EL (cell line): ENCODE measurements around the gene NXNL1.
"Not testable (repeated sequence)": the region's sequence is repeated elsewhere in the genome, so short reads cannot be mapped to it uniquely, and the experiment has no call there.

Source experiments
- DNase-seq: peaks from one replicate; pipeline ENCODE4 v3.0.0-alpha.2; 2016

Gene NXNL1

GRCh38 chr19:17486545-17487240, 26.0 kb upstream of the NXNL1 start:
- no peak for DNase-seq

DNA sequence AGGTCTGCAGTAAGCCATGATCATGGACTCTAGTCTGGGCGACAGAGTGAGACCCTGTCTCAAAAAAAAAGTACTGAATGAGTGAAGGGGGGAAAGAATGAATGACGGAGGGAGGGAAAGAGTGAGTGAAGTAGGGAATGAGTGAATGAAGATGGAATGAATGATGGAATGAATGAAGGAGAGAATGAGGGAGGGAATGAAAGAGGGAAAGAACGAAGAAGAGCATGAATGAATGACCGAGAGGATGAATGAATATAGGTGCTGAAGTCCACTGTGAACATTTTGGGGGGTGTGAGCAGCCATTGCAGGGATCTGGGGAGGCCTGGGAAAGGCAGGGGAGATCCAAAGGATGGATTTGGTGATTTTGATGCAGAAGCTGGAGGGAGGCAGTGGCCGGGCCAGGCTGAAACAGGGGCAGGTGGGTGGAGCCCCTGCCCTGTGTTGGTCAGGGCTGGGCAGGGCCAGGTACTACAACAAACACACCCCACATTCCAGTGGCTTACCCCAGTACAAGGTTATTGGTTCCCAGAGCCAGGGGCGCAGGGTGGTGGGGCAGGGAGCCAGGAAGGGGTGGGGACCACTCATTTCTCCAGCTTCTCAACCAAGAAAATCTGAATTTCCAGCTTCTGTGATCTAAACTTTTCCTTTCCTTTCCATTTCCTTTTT, 23.9 kb upstream of the NXNL1 start:
- no peak for DNase-seq

GRCh38 chr19:17483605-17484002, 22.9 kb upstream of the NXNL1 start:
- no peak for DNase-seq

GRCh38 chr19:17482877-17483604, 22.3 kb upstream of the NXNL1 start:
- no peak for DNase-seq

GRCh38 chr19:17481986-17482385, 21.3 kb upstream of the NXNL1 start:
- DNase-seq: no peak

DNA sequence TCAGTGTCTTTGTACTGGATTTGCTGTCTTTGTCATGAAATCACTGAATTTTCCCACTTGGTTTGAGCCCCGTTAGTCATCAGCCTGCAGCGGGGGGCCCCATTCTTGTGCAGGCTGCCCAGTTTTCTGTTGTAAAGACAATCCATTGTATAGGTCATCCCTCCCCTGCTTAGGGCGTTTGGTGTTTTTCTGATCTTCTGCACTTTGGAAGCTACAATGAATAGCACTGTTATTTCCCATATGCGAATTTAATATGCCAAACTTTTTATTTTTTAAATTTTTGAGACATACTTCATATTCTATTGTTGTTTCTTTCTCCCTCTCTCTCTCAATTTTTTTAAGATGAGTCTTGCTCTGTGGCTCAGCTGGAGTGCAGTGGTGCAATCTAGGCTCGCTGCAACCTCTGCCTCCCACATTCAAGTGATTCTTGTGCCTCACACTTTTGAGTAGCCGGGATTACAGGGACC, 18.6 kb upstream of the NXNL1 start:
- peak; percentile 83 for DNase-seq

DNA sequence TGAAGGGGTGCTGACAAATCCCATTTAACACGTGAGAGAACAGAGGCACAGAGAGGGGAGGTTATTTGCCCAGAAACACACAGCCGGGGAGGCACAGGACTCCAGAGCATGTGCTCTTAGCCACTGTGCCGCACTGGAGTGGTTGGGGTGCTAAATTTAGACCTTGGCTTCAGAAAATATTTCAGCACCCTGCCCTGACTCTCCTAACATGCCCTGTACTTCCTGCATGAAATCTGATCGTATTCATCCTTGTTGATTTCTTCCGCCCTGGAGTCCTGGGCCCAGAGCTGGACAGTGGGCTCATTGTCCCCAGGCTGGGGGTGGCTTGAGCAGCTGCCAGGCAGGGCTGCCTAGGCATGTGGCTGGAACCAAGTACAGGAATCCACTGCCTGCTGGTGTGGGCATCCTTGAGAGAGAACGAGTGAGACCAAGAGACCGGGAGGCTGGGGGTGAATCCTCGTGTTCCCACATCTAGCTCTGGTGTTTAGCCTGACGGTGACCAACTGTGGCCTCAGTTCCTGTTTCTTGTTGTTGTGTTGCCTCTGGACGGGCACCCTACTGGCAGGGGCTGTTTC, 14.9 kb upstream of the NXNL1 start:
- peak; percentile 52 for DNase-seq

GRCh38 chr19:17475011-17475540, 14.3 kb upstream of the NXNL1 start:
- DNase-seq: not testable (repeated sequence)

- DNase-seq: peak; percentile 83
Observed at GRCh38 chr19:17473041-17473440, 12.3 kb upstream of the NXNL1 start.

DNA sequence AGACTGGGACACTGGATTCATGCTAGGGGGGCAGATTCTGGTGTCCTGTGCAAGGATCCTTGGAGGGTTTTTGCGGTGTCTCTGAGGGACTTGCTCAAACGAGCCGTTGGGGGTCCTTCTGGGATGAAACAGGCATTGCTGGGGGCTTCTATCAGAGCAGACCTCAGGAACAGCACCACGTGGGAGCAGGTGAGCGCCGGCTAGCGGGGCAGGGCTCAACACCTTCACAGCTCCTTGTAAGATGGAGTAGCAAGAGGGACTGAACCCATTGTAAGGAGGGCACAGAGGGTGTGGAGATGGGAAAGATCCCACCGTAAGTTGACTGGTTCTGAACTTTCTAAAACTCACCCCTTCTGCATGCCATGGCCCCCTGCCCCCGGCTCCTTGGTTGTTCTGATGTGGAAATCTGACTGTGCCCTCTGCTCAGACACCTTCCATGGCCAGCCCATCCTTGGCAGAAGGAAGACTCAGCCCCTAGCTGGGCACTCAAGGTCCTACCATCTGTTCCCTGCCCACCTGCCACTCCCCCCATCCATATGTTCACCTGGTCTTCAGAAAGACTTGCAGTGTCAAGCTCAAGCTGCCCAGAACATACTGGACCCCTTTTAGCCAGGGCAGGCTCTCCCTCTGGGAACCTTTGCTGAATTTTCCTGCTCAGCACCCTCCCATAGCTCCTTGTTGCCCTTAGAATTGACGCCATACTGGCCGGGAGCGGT, 10.8 kb upstream of the NXNL1 start:
- no peak for DNase-seq

DNA sequence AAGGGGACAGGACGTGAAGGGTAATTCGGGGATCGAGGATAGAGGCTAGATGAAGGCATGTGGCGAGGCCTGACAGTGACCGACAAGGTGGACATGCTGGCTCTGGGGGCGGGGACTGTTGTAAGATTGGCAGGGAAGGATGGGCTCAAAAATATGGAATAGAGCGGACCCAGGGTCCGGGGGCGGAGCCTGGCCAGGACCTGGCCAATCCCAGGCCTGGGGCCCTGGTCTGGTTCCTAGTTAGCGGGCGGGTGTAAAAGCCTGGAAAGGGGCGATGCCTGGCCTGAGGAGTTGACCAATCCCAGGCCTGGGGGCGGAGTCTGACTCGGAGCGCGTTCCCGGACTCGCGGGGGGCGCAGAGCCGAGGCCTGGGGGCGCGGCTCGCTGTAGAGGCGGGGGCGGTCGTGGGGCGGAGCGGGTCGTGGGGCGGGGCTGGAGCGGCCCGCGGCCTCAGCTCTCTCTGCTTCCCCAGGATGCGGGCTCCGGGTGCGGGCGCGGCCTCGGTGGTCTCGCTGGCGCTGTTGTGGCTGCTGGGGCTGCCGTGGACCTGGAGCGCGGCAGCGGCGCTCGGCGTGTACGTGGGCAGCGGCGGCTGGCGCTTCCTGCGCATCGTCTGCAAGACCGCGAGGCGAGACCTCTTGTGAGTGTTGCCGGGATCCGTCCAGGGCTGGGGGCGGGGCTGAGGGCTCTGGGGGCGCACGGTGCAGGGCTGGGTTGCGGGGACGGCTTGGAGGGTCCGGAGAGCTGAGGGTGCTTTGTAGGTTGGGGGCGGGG, 9.5 kb upstream of the NXNL1 start, which contains the start of gene SLC27A1:
Gene SLC27A1, plus strand, starts transcription at position 457 of the 774 bp plus-strand sequence. Its CDS starts 17 bp downstream, at position 474.
- DNase-seq: peak; percentile 100

DNA sequence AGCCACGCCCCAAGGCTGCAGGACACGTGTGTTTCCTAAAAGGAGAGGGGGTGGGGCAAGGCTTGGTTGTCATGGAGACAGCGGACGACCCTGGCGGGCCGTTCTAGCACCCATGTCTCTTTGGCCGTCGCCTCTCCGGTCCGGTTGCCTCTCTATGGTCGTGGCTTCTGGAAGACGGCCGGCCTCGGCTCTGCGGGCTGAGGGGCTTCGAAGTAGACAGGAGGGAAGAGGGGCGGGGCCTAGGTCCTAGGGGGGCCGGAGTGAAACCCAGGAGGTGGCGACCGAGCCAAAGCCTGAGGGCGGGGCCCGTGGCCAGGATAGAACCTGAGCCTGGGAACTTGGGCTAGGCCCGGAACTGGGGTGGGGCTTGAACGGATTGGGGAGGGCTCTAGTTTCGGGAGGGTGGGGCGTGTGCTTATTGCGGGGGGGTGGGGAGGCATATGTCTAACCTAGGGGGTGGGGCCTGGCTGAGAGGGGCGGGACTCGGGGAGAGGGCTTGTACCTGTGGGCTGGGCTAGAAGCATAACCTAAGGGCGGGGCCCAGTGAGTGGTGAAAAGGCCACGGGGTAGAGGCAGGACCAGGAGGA, 8.8 kb upstream of the NXNL1 start:
- DNase-seq: peak; percentile 97

DNA sequence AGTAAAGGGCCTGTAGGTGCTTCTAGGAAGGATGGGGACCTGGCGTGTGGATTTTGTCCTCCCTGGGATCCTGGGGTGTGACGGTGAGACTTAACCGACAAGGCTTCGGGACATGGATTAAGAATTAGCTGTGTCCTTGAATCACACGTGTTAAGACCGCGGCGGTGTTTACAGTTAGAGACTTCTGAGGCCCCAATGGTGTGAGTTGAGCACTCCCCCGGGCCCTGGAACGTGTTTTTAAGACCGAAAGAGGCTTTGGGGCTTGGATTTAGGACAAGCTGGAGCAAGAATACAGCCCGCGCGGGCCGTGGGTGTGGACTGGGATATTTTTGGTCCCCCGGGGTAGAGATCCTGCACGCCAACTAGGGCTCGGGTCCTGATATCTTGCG, 8.4 kb upstream of the NXNL1 start:
- DNase-seq: no peak

- no peak for DNase-seq
Observed at GRCh38 chr19:17468302-17469091, 7.8 kb upstream of the NXNL1 start.

GRCh38 chr19:17467471-17468301, 7.0 kb upstream of the NXNL1 start:
- no peak for DNase-seq

- DNase-seq: no peak
Observed at GRCh38 chr19:17466487-17466850, 5.7 kb upstream of the NXNL1 start.

- no peak for DNase-seq
Observed at GRCh38 chr19:17458970-17459369, 1.8 kb downstream of the NXNL1 start.

GRCh38 chr19:17457616-17458015, 3.1 kb downstream of the NXNL1 start:
- no peak for DNase-seq

DNA sequence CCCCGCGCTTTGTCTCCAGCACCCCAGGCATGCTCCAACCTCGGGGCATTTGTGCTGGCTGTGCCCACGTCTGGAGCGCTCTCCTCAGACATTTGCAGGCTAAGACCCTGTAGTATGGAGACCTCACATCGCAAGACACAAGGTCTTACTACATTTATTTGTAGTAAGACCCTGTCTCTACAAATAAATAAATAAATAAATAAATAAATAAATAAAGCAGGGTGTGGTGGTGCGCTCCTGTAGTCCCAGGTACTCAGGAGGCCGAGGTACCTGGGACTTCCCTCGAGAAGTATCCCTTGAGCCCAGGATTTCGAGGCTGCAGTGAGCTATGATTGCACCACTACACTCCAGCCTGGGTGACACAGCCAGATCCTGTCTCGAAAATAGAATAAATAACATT, 4.6 kb downstream of the NXNL1 start:
- no peak for DNase-seq
